Measurements from ENCODE around the gene PITHD1. TPM values are rescaled to one million over a fixed set of nuclear protein-coding genes. Genes with fewer than 3 reads are reported as not detected.
A peak's percentile ranks its signal among the peaks of the same experiment; 100 is the strongest.

Gene PITHD1
- total and polyA plus RNA-seq, 10 of the 15 experiments (the other 5 are each of a cell fraction or from before 2014, with no cell fraction given), result 23.7 to 82.2 (median 67.0) TPM

DNA sequence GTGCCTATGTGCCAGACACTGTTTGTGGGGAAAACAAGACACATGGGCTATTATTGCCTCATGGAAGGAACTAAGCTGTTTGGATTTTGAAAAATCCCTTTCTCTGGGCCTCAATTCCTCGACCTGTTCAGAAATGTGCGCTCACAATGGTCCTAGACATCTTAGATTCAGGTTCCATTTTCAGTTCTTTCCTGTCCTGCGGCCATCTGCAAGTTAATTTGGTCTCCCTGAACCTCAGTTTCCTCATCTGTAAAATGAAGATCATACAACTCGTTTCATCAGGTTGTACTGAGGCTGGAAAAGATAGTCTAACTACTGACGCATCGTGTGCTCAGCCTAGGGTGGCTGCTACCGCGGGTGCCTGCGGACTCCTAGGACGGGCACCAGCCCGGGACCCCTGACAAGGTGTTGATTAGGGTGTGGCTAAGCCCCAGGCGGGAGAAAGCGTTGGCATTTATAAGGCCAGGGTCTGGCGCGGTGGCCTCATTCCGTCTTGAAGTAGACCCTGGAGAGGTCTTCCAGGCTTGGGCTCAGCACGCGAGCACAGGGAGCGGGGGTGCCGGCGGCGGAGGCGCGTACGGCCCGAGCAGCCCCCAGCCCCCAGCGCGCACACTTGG, 35.4 kb upstream of the PITHD1 start:
- peak; percentile 40 for ATAC-seq
- FAIRE-seq, result peak; percentile 38
- POLR2A ChIA-PET, result interaction anchor here (1.4 to 3.8 kb wide), 9 partner anchors 10 to 167 kb away, joined by 3 to 29 read pairs (median 7); partner anchors contain the start of gene RPL11

More for the DNA sequence above, 35.4 kb upstream of the PITHD1 start:
- peak overlapping the region; percentile 82 for H3K4me2 ChIP-seq (ENCODE audit: control insufficient read depth, insufficient read depth)
- no peaks in the 10 kb centered on the region for H3K9me3 ChIP-seq (replicated peaks; ENCODE audit: control insufficient read depth, insufficient read depth, low read length)
- H3K27me3 ChIP-seq (replicated peaks in 1 of 2; ENCODE audit: control insufficient read depth in 2 of 2, insufficient read depth in 2 of 2, low read length in 1 of 2), result no peaks in the 10 kb centered on the region
- DNase-seq (ENCODE audit: low read depth, low spot score), result no peak
- in situ Hi-C loops (cut with MboI), result no loop called here
- BruUV-seq (replicated peaks), result TSS peak; percentile 90
- ChIA-PET CTCF (interaction anchor here (1.0 to 11.3 kb wide), 6 partner anchors 9 to 105 kb away, joined by 3 to 155 read pairs (median 4); partner anchors contain the start of gene RPL11), SMC1A (ENCODE audit: uncharacterized antibody, unreplicated experiment) (interaction anchor here (0.5 to 8.2 kb wide), 4 partner anchors 20 to 55 kb away, joined by 4 to 137 read pairs (median 8); partner anchors contain the start of gene RPL11), RAD21 (ENCODE audit: unreplicated experiment) (interaction anchor here (1.0 to 6.6 kb wide), 6 partner anchors 12 to 51 kb away, joined by 3 to 51 read pairs (median 4); partner anchors contain the start of gene RPL11)
- peak overlapping the region; percentile 68 for H2AFZ ChIP-seq (ENCODE audit: control insufficient read depth, low read depth, low read length)
- H3K4me3 ChIP-seq, result peak overlapping the region; percentile 84
- peak overlapping the region; percentile 80 for H3K9ac ChIP-seq (ENCODE audit: control insufficient read depth, insufficient read depth, low read length)
- intact Hi-C loops (cut with micrococcal nuclease; ENCODE audit: unreplicated experiment), result no loop called here
- TF ChIP-seq SIX5 (IDR thresholded peaks at IDR 0.05; ENCODE audit: low read depth, low read length, severe bottlenecking) (no peak), NR2C1 (IDR thresholded peaks at IDR 0.05) (0 out of 2 replicates have a peak, but pooled peaks have one; percentile 28), BHLHE40 (IDR thresholded peaks at IDR 0.05; ENCODE audit: borderline replicate concordance in 1 of 2, low read depth in 2 of 2, low read length in 1 of 2) (peak in 1 of 2 experiments; percentile 85; a peak in 1 of 4 replicates), MLLT1 (IDR thresholded peaks at IDR 0.05) (peak; percentile 82), NFXL1 (IDR thresholded peaks at IDR 0.05; ENCODE audit: borderline replicate concordance) (0 out of 2 replicates have a peak, but pooled peaks have one; percentile 61), PAX5 (IDR thresholded peaks at IDR 0.05; ENCODE audit: borderline replicate concordance, low read depth, low read length) (0 out of 2 replicates have a peak, but pooled peaks have one; percentile 5), CBX3 (IDR thresholded peaks at IDR 0.05; ENCODE audit: borderline replicate concordance, low read depth) (no peak), ZNF217 (IDR thresholded peaks at IDR 0.05) (0 out of 2 replicates have a peak, but pooled peaks have one; percentile 20), PAX8 (IDR thresholded peaks at IDR 0.05) (no peak)
- TF ChIP-seq, protein P1, sequence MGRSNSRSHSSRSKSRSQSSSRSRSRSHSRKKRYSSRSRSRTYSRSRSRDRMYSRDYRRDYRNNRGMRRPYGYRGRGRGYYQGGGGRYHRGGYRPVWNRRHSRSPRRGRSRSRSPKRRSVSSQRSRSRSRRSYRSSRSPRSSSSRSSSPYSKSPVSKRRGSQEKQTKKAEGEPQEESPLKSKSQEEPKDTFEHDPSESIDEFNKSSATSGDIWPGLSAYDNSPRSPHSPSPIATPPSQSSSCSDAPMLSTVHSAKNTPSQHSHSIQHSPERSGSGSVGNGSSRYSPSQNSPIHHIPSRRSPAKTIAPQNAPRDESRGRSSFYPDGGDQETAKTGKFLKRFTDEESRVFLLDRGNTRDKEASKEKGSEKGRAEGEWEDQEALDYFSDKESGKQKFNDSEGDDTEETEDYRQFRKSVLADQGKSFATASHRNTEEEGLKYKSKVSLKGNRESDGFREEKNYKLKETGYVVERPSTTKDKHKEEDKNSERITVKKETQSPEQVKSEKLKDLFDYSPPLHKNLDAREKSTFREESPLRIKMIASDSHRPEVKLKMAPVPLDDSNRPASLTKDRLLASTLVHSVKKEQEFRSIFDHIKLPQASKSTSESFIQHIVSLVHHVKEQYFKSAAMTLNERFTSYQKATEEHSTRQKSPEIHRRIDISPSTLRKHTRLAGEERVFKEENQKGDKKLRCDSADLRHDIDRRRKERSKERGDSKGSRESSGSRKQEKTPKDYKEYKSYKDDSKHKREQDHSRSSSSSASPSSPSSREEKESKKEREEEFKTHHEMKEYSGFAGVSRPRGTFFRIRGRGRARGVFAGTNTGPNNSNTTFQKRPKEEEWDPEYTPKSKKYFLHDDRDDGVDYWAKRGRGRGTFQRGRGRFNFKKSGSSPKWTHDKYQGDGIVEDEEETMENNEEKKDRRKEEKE (IDR thresholded peaks at IDR 0.05), result peak; percentile 52; the same call in 1 of the 2 replicates
- H4K20me1 ChIP-seq (ENCODE audit: control insufficient read depth, insufficient read depth), result no peaks in the 10 kb centered on the region
- H3K27ac ChIP-seq (ENCODE audit: control insufficient read depth, insufficient read depth), result peak overlapping the region; percentile 73
- WGBS (ENCODE audit: insufficient coverage, insufficient replicate concordance, low lambda C conversion rate, missing lambda C conversion rate), result 9% methylated on average over 28 of the region's 28 CpGs
- peaks cover 19% of the 10 kb centered on the region for H3K4me1 ChIP-seq (ENCODE audit: control insufficient read depth, insufficient read depth, low read length)
- peaks cover 46% of the 10 kb centered on the region for H3K79me2 ChIP-seq (ENCODE audit: control insufficient read depth, insufficient read depth, low read length)
- H3K36me3 ChIP-seq (ENCODE audit: control insufficient read depth in 2 of 2, insufficient read depth in 2 of 2, low read length in 1 of 2), result peaks cover 0 to 4% of the 10 kb centered on the region in 2 experiments; a peak in 1 of 4 replicates

All from GM12878 (cell line).